Measurements from ENCODE around the gene CSF1R. TPM values are rescaled to one million over a fixed set of nuclear protein-coding genes. Genes with fewer than 3 reads are reported as not detected.

The CSF1R gene
- total and polyA plus RNA-seq, 2 of the 8 experiments (the other 6 are each of a cell fraction or from before 2014, with no cell fraction given): 0.12 TPM; not detected in 1

GRCh38 chr5:150105928-150106615 lies 19.7 kb upstream of the CSF1R start:
- no peak overlapping the region for H2AFZ ChIP-seq (ENCODE audit: low read length)
- H4K20me1 ChIP-seq (replicated peaks in 1 of 2; ENCODE audit: control insufficient read depth in 1 of 2, insufficient read depth in 2 of 2, low read length in 2 of 2): no peaks in the 10 kb centered on the region
- H3K4me3 ChIP-seq (ENCODE audit: extremely low read depth in 1 of 4, insufficient read depth in 2 of 4, low read depth in 3 of 4, low read length in 4 of 4): no peak overlapping the region
- H3K36me3 ChIP-seq (ENCODE audit: control insufficient read depth in 2 of 4, insufficient read depth in 4 of 4, low read length in 3 of 4): no peaks in the 10 kb centered on the region
- no peak overlapping the region for H3K4ac ChIP-seq (replicated peaks; ENCODE audit: insufficient read length, low read depth, low read length)
- H2BK15ac ChIP-seq (ENCODE audit: low read length): no peak overlapping the region
- H3K9ac ChIP-seq (replicated peaks in 1 of 4; ENCODE audit: extremely low read depth in 1 of 4, low read depth in 3 of 4, low read length in 3 of 4): no peak overlapping the region
- H2BK5ac ChIP-seq (ENCODE audit: low read depth, low read length): no peak overlapping the region
- no peaks in the 10 kb centered on the region for H3K9me3 ChIP-seq (ENCODE audit: insufficient read depth in 2 of 2, low read depth in 1 of 2, low read length in 1 of 2)
- no peak overlapping the region for H3K18ac ChIP-seq (ENCODE audit: extremely low read depth, low read length)
- ChIA-PET POLR2A (ENCODE audit: partially characterized antibody) (no interaction called here), CTCF (ENCODE audit: partially characterized antibody) (interaction anchor here (0.8 to 4.6 kb wide), 6 partner anchors 10 to 56 kb away, joined by 3 to 28 read pairs (median 4); no protein-coding TSS in a partner anchor)
- no peak overlapping the region for H4K91ac ChIP-seq (replicated peaks; ENCODE audit: insufficient read length, low read length)
- no peak overlapping the region for H3K56ac ChIP-seq (replicated peaks; ENCODE audit: insufficient read length, low read depth, low read length)
- H2BK20ac ChIP-seq (ENCODE audit: low read length): no peak overlapping the region
- no peaks in the 10 kb centered on the region; the same call in 1 of the 2 replicates for H3K79me1 ChIP-seq (ENCODE audit: low read depth, low read length)
- no peaks in the 10 kb centered on the region for H3K4me1 ChIP-seq (replicated peaks in 1 of 4; ENCODE audit: control insufficient read depth in 3 of 4, insufficient read depth in 4 of 4, low read length in 3 of 4)
- no peaks in the 10 kb centered on the region for H3K27me3 ChIP-seq (replicated peaks in 1 of 4; ENCODE audit: control insufficient read depth in 3 of 4, extremely low read depth in 1 of 4, insufficient read depth in 3 of 4, low read length in 3 of 4)
- no peak overlapping the region for H3K23ac ChIP-seq (ENCODE audit: insufficient read length)
- H2BK120ac ChIP-seq (replicated peaks; ENCODE audit: low read depth, low read length): no peak overlapping the region
- H3K79me2 ChIP-seq (ENCODE audit: control insufficient read depth in 1 of 2, insufficient read depth in 2 of 2, low read length in 2 of 2): no peaks in the 10 kb centered on the region
- H2BK12ac ChIP-seq (ENCODE audit: low read depth, low read length): no peak overlapping the region
- H3K27ac ChIP-seq (ENCODE audit: low read depth, low read length): no peak overlapping the region
- H3K23me2 ChIP-seq (ENCODE audit: low read depth, low read length): no peaks in the 10 kb centered on the region
- 83% methylated on average over 7 of the region's 7 CpGs; no CpG with 5 or more reads in 1 of the 2 experiments for WGBS, 2 experiments (ENCODE audit: extremely low coverage in 1 of 2, insufficient coverage in 1 of 2, insufficient read length in 1 of 2, insufficient replicate concordance in 2 of 2, low coverage in 1 of 2, low lambda C conversion rate in 2 of 2, missing lambda C conversion rate in 1 of 2)
- no peak overlapping the region; the same call in 1 of the 2 replicates for H2AK5ac ChIP-seq (ENCODE audit: low read depth, low read length)
- no peak overlapping the region for H4K5ac ChIP-seq (ENCODE audit: insufficient read length, low read depth, low read length)
- H3K4me2 ChIP-seq (ENCODE audit: insufficient read depth in 1 of 2, low read depth in 2 of 2, low read length in 2 of 2): no peak overlapping the region
- FAIRE-seq (no peak), DNase-seq (ENCODE audit: low read depth in 1 of 2, low spot score in 2 of 2) (no peak)
- H3K14ac ChIP-seq (ENCODE audit: insufficient read length): no peak overlapping the region
- H4K8ac ChIP-seq (ENCODE audit: extremely low read depth, insufficient read depth, low read length): no peak overlapping the region
- TF ChIP-seq ASH2L (IDR thresholded peaks at IDR 0.05; ENCODE audit: low read length) (no peak), CTCF (IDR thresholded peaks at IDR 0.05; ENCODE audit: control extremely low read depth in 1 of 3, insufficient read depth in 1 of 3, low read depth in 1 of 3, low read length in 3 of 3) (no peak), SUZ12 (IDR thresholded peaks at IDR 0.05; ENCODE audit: low read length) (no peak), CHD2 (IDR thresholded peaks at IDR 0.05; ENCODE audit: low read length) (no peak), KDM4A (IDR thresholded peaks at IDR 0.05; ENCODE audit: low read depth, low read length, severe bottlenecking) (no peak), ATF3 (IDR thresholded peaks at IDR 0.05; ENCODE audit: insufficient read depth, low read depth, low read length) (no peak), FOSL1 (IDR thresholded peaks at IDR 0.05; ENCODE audit: insufficient read depth, low read depth, low read length) (no peak), EP300 (IDR thresholded peaks at IDR 0.05; ENCODE audit: borderline replicate concordance in 1 of 2, low read depth in 2 of 2, low read length in 2 of 2) (no peak), NRF1 (IDR thresholded peaks at IDR 0.05; ENCODE audit: low read depth, low read length) (no peak)
